Measurements from ENCODE around the gene REC8.

DNA sequence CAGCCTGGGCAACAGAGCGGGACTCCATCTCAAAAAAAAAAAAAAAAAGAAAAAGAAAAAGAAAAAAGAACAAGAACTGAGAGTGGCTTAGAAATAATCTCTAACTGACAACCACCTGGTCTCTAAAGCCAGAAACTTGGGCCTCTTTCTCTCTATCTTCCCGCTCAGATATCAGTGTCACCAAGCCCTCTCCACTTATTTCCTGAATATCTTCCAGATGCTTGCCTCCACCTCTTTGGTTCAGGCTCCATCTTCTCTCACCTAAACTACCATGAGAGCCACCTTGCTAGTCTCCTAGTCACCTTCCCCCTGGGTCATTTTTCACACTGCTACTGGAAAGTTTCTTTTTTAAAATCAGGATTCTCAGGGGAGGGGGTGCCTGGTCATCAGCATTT is 25.2 kb downstream of the REC8 start:
- TF ChIP-seq, protein P1, sequence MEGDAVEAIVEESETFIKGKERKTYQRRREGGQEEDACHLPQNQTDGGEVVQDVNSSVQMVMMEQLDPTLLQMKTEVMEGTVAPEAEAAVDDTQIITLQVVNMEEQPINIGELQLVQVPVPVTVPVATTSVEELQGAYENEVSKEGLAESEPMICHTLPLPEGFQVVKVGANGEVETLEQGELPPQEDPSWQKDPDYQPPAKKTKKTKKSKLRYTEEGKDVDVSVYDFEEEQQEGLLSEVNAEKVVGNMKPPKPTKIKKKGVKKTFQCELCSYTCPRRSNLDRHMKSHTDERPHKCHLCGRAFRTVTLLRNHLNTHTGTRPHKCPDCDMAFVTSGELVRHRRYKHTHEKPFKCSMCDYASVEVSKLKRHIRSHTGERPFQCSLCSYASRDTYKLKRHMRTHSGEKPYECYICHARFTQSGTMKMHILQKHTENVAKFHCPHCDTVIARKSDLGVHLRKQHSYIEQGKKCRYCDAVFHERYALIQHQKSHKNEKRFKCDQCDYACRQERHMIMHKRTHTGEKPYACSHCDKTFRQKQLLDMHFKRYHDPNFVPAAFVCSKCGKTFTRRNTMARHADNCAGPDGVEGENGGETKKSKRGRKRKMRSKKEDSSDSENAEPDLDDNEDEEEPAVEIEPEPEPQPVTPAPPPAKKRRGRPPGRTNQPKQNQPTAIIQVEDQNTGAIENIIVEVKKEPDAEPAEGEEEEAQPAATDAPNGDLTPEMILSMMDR (IDR thresholded peaks at IDR 0.05; ENCODE audit: insufficient read depth, low read depth, low read length): no peak
- TF ChIP-seq EZH2 (IDR thresholded peaks at IDR 0.05; ENCODE audit: insufficient read depth, low read length): no peak
